ENCODE measurements around the gene LRRC45.

The LRRC45 gene

GRCh38 chr17:82078433-82078832 is 55.3 kb downstream of the LRRC45 start:
- TF ChIP-seq MYC (IDR thresholded peaks at IDR 0.05; ENCODE audit: low read depth, low read length) (no peak), CTCF (IDR thresholded peaks at IDR 0.05; ENCODE audit: low read depth, low read length) (no peak), MAX (IDR thresholded peaks at IDR 0.05; ENCODE audit: low read depth, low read length) (no peak), POLR2A (IDR thresholded peaks at IDR 0.05; ENCODE audit: extremely low read depth, insufficient read length) (no peak)
- no peak overlapping the region for H3K4me3 ChIP-seq (ENCODE audit: low read depth, low read length)
- no peak for DNase-seq (ENCODE audit: low read depth)

GRCh38 chr17:82079001-82079677 is 56.0 kb downstream of the LRRC45 start:
- no peak for DNase-seq (ENCODE audit: low read depth)
- no peak overlapping the region for H3K4me3 ChIP-seq (ENCODE audit: low read depth, low read length)
- TF ChIP-seq MYC (IDR thresholded peaks at IDR 0.05; ENCODE audit: low read depth, low read length), result no peak
- TF ChIP-seq MAX (IDR thresholded peaks at IDR 0.05; ENCODE audit: low read depth, low read length), result no peak
- no peak for TF ChIP-seq CTCF (IDR thresholded peaks at IDR 0.05; ENCODE audit: low read depth, low read length)
- TF ChIP-seq POLR2A (IDR thresholded peaks at IDR 0.05; ENCODE audit: extremely low read depth, insufficient read length), result no peak

GRCh38 chr17:82080048-82080788 is 57.1 kb downstream of the LRRC45 start:
- H3K4me3 ChIP-seq (ENCODE audit: low read depth, low read length), result no peak overlapping the region
- no peak for DNase-seq (ENCODE audit: low read depth)
- TF ChIP-seq POLR2A (IDR thresholded peaks at IDR 0.05; ENCODE audit: extremely low read depth, insufficient read length) (peak; percentile 11), MAX (IDR thresholded peaks at IDR 0.05; ENCODE audit: low read depth, low read length) (no peak)
